Measurements from ENCODE around the gene SKI. TPM values are rescaled to one million over a fixed set of nuclear protein-coding genes. Genes with fewer than 3 reads are reported as not detected.

SKI gene
- total and polyA plus RNA-seq, 2 donors (not counting 1 experiment from before 2014, with no cell fraction given): 11.6 to 21.8 TPM

GRCh38 chr1:2270260-2271100, 42.4 kb downstream of the SKI start:
- DNase-seq (ENCODE audit: low read depth in 2 of 2): no peak
- H4K20me1 ChIP-seq (ENCODE audit: control insufficient read depth, extremely low read depth, insufficient read depth, low read length): peaks cover 1% of the 10 kb centered on the region
- H3K27ac ChIP-seq (ENCODE audit: insufficient read depth, low read length): peak overlapping the region; percentile 51

GRCh38 chr1:2271211-2271721, 43.1 kb downstream of the SKI start:
- Histone ChIP-seq H3K9me3 (ENCODE audit: control insufficient read depth, insufficient read depth, low read depth, low read length) (no peaks in the 10 kb centered on the region), H4K20me1 (ENCODE audit: control insufficient read depth, extremely low read depth, insufficient read depth, low read length) (peaks cover 1% of the 10 kb centered on the region), H2AFZ (ENCODE audit: low read length) (no peak overlapping the region), H3K9ac (ENCODE audit: insufficient read depth, low read length) (no peak overlapping the region), H3K27me3 (ENCODE audit: control insufficient read depth, insufficient read depth, low read length) (no peaks in the 10 kb centered on the region), H3K4me3 (replicated peaks in 1 of 4; ENCODE audit: control extremely low read depth in 1 of 4, insufficient read depth in 1 of 4, low read depth in 3 of 4, low read length in 4 of 4) (no peak overlapping the region), H3K27ac (ENCODE audit: insufficient read depth, low read length) (peak overlapping the region; percentile 8), H3K79me2 (ENCODE audit: control insufficient read depth, insufficient read depth, low read length) (peaks cover 97% of the 10 kb centered on the region), H3K36me3 (ENCODE audit: control insufficient read depth, insufficient read depth, low read length) (peaks cover 4% of the 10 kb centered on the region), H3K4me2 (ENCODE audit: extremely low read depth, insufficient read depth, low read length) (no peak overlapping the region), H3K4me1 (ENCODE audit: control insufficient read depth, extremely low read depth, insufficient read depth, low read length) (peaks cover 29% of the 10 kb centered on the region)
- TF ChIP-seq CTCF (conservative IDR thresholded peaks at IDR 0.05 in 1 of 2, IDR thresholded peaks at IDR 0.05 in 1 of 2; ENCODE audit: low read depth in 1 of 2, low read length in 2 of 2) (no peak), EZH2 (IDR thresholded peaks at IDR 0.05; ENCODE audit: low read length, missing control alignments) (no peak)
- DNase-seq (ENCODE audit: low read depth in 2 of 2): no peak

More at GRCh38 chr1:2270260-2271100, 42.4 kb downstream of the SKI start:
- H3K36me3 ChIP-seq (ENCODE audit: control insufficient read depth, insufficient read depth, low read length): peaks cover 4% of the 10 kb centered on the region
- no peaks in the 10 kb centered on the region for H3K27me3 ChIP-seq (ENCODE audit: control insufficient read depth, insufficient read depth, low read length)
- H2AFZ ChIP-seq (ENCODE audit: low read length): no peak overlapping the region
- H3K4me2 ChIP-seq (ENCODE audit: extremely low read depth, insufficient read depth, low read length): peak overlapping the region; percentile 44
- H3K9ac ChIP-seq (ENCODE audit: insufficient read depth, low read length): no peak overlapping the region
- H3K79me2 ChIP-seq (ENCODE audit: control insufficient read depth, insufficient read depth, low read length): peaks cover 98% of the 10 kb centered on the region
- H3K4me1 ChIP-seq (ENCODE audit: control insufficient read depth, extremely low read depth, insufficient read depth, low read length): peaks cover 26% of the 10 kb centered on the region
- TF ChIP-seq EZH2 (IDR thresholded peaks at IDR 0.05; ENCODE audit: low read length, missing control alignments) (no peak), CTCF (conservative IDR thresholded peaks at IDR 0.05 in 1 of 2, IDR thresholded peaks at IDR 0.05 in 1 of 2; ENCODE audit: low read depth in 1 of 2, low read length in 2 of 2) (no peak)
- H3K4me3 ChIP-seq (replicated peaks in 1 of 4; ENCODE audit: control extremely low read depth in 1 of 4, insufficient read depth in 1 of 4, low read depth in 3 of 4, low read length in 4 of 4): no peak overlapping the region
- H3K9me3 ChIP-seq (ENCODE audit: control insufficient read depth, insufficient read depth, low read depth, low read length): no peaks in the 10 kb centered on the region

- H3K79me2 ChIP-seq (ENCODE audit: control insufficient read depth, insufficient read depth, low read length): peaks cover 97% of the 10 kb centered on the region
- no peak overlapping the region for H2AFZ ChIP-seq (ENCODE audit: low read length)
- peaks cover 31% of the 10 kb centered on the region for H3K4me1 ChIP-seq (ENCODE audit: control insufficient read depth, extremely low read depth, insufficient read depth, low read length)
- no peaks in the 10 kb centered on the region for H3K9me3 ChIP-seq (ENCODE audit: control insufficient read depth, insufficient read depth, low read depth, low read length)
- peaks cover 4% of the 10 kb centered on the region for H3K36me3 ChIP-seq (ENCODE audit: control insufficient read depth, insufficient read depth, low read length)
- DNase-seq (ENCODE audit: low read depth in 2 of 2): no peak
- no peak overlapping the region for H3K9ac ChIP-seq (ENCODE audit: insufficient read depth, low read length)
- H3K27me3 ChIP-seq (ENCODE audit: control insufficient read depth, insufficient read depth, low read length): no peaks in the 10 kb centered on the region
- peaks cover 1% of the 10 kb centered on the region for H4K20me1 ChIP-seq (ENCODE audit: control insufficient read depth, extremely low read depth, insufficient read depth, low read length)
- TF ChIP-seq CTCF (conservative IDR thresholded peaks at IDR 0.05 in 1 of 2, IDR thresholded peaks at IDR 0.05 in 1 of 2; ENCODE audit: low read depth in 1 of 2, low read length in 2 of 2) (no peak), EZH2 (IDR thresholded peaks at IDR 0.05; ENCODE audit: low read length, missing control alignments) (no peak)
- no peak overlapping the region for H3K4me3 ChIP-seq (replicated peaks in 1 of 4; ENCODE audit: control extremely low read depth in 1 of 4, insufficient read depth in 1 of 4, low read depth in 3 of 4, low read length in 4 of 4)
- H3K4me2 ChIP-seq (ENCODE audit: extremely low read depth, insufficient read depth, low read length): peak overlapping the region; percentile 51
- peak overlapping the region; percentile 8 for H3K27ac ChIP-seq (ENCODE audit: insufficient read depth, low read length)
These were observed 43.9 kb downstream of the SKI start for GRCh38 chr1:2271841-2272655.
